Esophagus muscularis mucosa (tissue), 3 donors: ENCODE results near the gene ACTR1A.

Experiments
- POLR2A ChIP-seq: fragments of 450-650 bp; IDR thresholded peaks from one replicate; pipeline ENCODE4 v1.6.1; 2017; ENCODE audit warnings: antibody characterized with exemption, moderate library complexity, mild to moderate bottlenecking, low read depth
- TF ChIP-seq, protein P1 (sequence below), 3 experiments: fragments of 200-600 bp in 2 of 3; fragments of 450-650 bp in 1 of 3; sonication (generic) in 2 of 3; IDR thresholded peaks; one replicate each; pipeline ENCODE4 v1.5.1; 2017 to 2019; ENCODE audit warnings: antibody characterized with exemption in 3 of 3, mild to moderate bottlenecking in 2 of 3, moderate library complexity in 1 of 3

DNA sequence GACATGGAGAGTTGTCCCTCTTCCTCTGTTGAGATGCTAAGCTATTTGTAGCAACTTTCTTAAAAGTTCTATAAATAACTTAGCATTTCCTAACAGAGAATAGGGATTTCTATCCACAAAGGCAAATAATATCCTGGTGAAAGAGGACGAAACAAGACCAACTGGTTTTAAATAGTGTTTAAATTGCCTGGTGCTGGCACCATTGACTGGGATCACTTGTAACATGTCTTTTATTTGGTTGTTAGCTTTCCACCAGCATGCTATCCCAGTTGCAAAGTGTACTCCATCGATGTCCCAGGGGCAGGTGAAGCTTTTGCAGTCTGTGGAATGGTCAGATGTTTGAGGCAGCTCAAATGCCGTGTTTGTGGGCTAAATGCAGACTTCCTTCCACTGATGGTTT lies 5.0 kb upstream of the ACTR1A start:
- TF ChIP-seq, protein P1, sequence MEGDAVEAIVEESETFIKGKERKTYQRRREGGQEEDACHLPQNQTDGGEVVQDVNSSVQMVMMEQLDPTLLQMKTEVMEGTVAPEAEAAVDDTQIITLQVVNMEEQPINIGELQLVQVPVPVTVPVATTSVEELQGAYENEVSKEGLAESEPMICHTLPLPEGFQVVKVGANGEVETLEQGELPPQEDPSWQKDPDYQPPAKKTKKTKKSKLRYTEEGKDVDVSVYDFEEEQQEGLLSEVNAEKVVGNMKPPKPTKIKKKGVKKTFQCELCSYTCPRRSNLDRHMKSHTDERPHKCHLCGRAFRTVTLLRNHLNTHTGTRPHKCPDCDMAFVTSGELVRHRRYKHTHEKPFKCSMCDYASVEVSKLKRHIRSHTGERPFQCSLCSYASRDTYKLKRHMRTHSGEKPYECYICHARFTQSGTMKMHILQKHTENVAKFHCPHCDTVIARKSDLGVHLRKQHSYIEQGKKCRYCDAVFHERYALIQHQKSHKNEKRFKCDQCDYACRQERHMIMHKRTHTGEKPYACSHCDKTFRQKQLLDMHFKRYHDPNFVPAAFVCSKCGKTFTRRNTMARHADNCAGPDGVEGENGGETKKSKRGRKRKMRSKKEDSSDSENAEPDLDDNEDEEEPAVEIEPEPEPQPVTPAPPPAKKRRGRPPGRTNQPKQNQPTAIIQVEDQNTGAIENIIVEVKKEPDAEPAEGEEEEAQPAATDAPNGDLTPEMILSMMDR (IDR thresholded peaks at IDR 0.05), result no peak
- TF ChIP-seq POLR2A, result no peak
